OCI-LY3 (cell line): ENCODE data around the gene CEP112.
A peak's percentile ranks its signal among the peaks of the same experiment; 100 is the strongest.

Experiments used
- H2AFZ ChIP-seq: fragments of 200-600, 300-600 bp; shearing (Covaris generic); 2 replicates; pipeline ENCODE4 v1.6.0; 2014; ENCODE audit warnings: antibody characterized with exemption, low read depth, low read length
- H3K27ac ChIP-seq: fragments of 200-600, 300-600 bp; sonication (generic); 2 replicates; pipeline ENCODE4 v1.5.1; 2014; ENCODE audit warnings: mild to moderate bottlenecking, low read length, moderate library complexity, mixed read lengths
- H3K27me3 ChIP-seq: fragments of 200-600, 300-600 bp; sonication (generic); 2 replicates; pipeline ENCODE4 v1.6.1; 2014; ENCODE audit warnings: low read depth, low read length, mixed read lengths
- H3K36me3 ChIP-seq: fragments of 200-600, 300-600 bp; sonication (generic); replicated peaks from 2 replicates; pipeline ENCODE3; 2014; ENCODE audit warnings: low read depth, low read length, mixed read lengths
- H3K4me1 ChIP-seq: fragments of 300-600, 200-600 bp; sonication (generic); 2 replicates; pipeline ENCODE4 v1.6.1; 2014; ENCODE audit warnings: low read length, mixed read lengths
- H3K4me2 ChIP-seq: fragments of 200-600, 300-600 bp; sonication (generic); 2 replicates; pipeline ENCODE4 v1.6.1; 2014; ENCODE audit warnings: low read length, mixed read lengths
- H3K4me3 ChIP-seq: fragments of 300-600, 200-600 bp; sonication (generic); 2 replicates; pipeline ENCODE4 v1.5.1; 2014; ENCODE audit warnings: antibody characterized with exemption, mild to moderate bottlenecking, low read length, moderate library complexity
- H3K79me2 ChIP-seq: fragments of 300-600, 200-600 bp; shearing (Covaris generic); 2 replicates; pipeline ENCODE4 v1.6.1; 2014; ENCODE audit warnings: mild to moderate bottlenecking, low read length, mixed read lengths
- H3K9ac ChIP-seq: fragments of 300-600, 200-600 bp; shearing (Covaris generic); 2 replicates; pipeline ENCODE4 v1.6.0; 2014; ENCODE audit warnings: mild to moderate bottlenecking, low read length, moderate library complexity
- H3K9me3 ChIP-seq: fragments of 200-600, 300-600 bp; shearing (Covaris generic); 2 replicates; pipeline ENCODE4 v1.6.1; 2014; ENCODE audit warnings: low read length, mixed read lengths; ENCODE audit not compliant: insufficient read depth
- H4K20me1 ChIP-seq: fragments of 200-600, 300-600 bp; sonication (generic); 2 replicates; pipeline ENCODE4 v1.6.1; 2016; ENCODE audit warnings: low read length, mixed read lengths; ENCODE audit not compliant: insufficient read depth
- EZH2phosphoT487 ChIP-seq: fragments of 200-600 bp; shearing (Covaris generic); IDR thresholded peaks from 2 replicates; pipeline ENCODE4 v1.6.1; 2018; ENCODE audit warnings: antibody characterized with exemption, mixed run types, low read depth
- TF ChIP-seq, protein P1 (sequence below): fragments of 200-600, 300-600 bp; sonication (generic); IDR thresholded peaks from 2 replicates; pipeline ENCODE4 v1.5.1; 2014; ENCODE audit warnings: antibody characterized with exemption, low read length, low read depth

The CEP112 gene

DNA sequence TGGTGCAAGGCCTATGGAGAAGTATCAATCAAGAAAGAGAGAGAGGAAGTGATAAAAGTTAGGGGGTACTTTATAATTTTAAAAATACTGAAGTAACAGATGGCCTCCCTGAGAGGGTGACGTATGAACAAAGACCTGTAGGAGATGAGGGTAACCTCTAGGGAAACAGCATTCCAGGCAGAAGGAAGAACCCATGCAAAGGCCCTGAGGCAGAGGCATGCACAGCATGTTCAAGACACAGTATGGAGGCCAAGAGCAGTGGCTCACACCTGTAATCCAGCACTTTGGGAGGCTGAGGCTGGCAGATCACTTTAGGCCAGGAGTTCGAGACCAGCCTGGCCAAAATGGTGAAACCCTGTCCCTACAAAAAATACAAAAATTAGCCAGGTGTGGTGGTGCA is 437.9 kb downstream of the CEP112 start:
- H3K4me1 ChIP-seq, result peaks cover 13% of the 10 kb centered on the region
- no peaks in the 10 kb centered on the region for H3K36me3 ChIP-seq
- H2AFZ ChIP-seq, result no peak overlapping the region
- no peak overlapping the region for H3K4me2 ChIP-seq
- no peaks in the 10 kb centered on the region for H3K27me3 ChIP-seq
- no peak overlapping the region for H3K27ac ChIP-seq
- H3K9me3 ChIP-seq, result no peaks in the 10 kb centered on the region
- no peak overlapping the region for H3K4me3 ChIP-seq
- no peaks in the 10 kb centered on the region for H4K20me1 ChIP-seq
- no peaks in the 10 kb centered on the region for H3K79me2 ChIP-seq
- H3K9ac ChIP-seq, result no peak overlapping the region
- TF ChIP-seq, protein P1, sequence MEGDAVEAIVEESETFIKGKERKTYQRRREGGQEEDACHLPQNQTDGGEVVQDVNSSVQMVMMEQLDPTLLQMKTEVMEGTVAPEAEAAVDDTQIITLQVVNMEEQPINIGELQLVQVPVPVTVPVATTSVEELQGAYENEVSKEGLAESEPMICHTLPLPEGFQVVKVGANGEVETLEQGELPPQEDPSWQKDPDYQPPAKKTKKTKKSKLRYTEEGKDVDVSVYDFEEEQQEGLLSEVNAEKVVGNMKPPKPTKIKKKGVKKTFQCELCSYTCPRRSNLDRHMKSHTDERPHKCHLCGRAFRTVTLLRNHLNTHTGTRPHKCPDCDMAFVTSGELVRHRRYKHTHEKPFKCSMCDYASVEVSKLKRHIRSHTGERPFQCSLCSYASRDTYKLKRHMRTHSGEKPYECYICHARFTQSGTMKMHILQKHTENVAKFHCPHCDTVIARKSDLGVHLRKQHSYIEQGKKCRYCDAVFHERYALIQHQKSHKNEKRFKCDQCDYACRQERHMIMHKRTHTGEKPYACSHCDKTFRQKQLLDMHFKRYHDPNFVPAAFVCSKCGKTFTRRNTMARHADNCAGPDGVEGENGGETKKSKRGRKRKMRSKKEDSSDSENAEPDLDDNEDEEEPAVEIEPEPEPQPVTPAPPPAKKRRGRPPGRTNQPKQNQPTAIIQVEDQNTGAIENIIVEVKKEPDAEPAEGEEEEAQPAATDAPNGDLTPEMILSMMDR, result no peak
- TF ChIP-seq EZH2phosphoT487, result no peak

DNA sequence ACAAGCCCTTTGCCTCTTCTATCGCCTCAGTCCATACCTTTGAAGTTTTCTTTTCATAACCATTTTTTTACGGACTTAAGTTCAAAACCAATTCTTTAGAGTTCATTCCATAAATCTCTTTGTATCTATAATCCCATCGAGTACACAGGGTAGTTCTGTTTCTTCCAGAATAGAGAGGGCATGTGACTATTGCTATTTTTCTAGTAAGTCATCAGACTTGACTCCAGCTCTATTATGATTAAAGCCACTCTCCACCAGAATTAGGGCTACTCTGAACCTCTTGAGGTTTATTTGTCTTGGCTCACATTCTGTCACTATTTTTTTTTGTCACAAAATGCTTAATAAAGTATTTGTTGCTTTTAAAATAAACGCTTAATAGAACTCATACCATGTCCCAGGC is 438.6 kb downstream of the CEP112 start:
- no peaks in the 10 kb centered on the region for H3K9me3 ChIP-seq
- H3K79me2 ChIP-seq, result no peaks in the 10 kb centered on the region
- no peak overlapping the region for H3K27ac ChIP-seq
- no peaks in the 10 kb centered on the region for H3K36me3 ChIP-seq
- H3K4me2 ChIP-seq, result no peak overlapping the region
- no peaks in the 10 kb centered on the region for H3K27me3 ChIP-seq
- no peak overlapping the region for H3K9ac ChIP-seq
- H4K20me1 ChIP-seq, result no peaks in the 10 kb centered on the region
- H3K4me1 ChIP-seq, result peaks cover 13% of the 10 kb centered on the region
- TF ChIP-seq, protein P1, result no peak
- no peak for TF ChIP-seq EZH2phosphoT487
- no peak overlapping the region for H2AFZ ChIP-seq
- no peak overlapping the region for H3K4me3 ChIP-seq

DNA sequence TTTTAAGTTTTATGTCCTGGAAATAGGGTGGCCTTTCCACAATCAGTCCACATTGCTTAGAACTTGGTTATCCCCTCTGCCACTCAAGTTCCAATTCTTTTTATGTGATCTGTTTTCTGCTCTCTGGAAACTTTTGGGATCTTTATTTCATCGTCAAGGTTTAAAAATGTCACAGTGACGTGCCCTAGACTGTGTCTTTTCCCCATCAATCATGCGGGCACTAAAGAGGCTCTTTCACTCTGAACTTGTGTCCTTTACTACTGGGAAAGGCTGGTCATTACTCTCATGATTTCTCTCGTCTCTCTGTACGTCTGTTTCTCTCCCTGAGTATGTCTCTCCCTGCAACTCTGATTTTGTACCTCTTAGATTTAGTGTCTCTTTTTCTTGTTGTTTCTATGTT is 440.7 kb downstream of the CEP112 start:
- Histone ChIP-seq H3K27me3 (no peaks in the 10 kb centered on the region), H3K4me1 (peaks cover 13% of the 10 kb centered on the region), H2AFZ (no peak overlapping the region; the same call in 1 of the 2 replicates), H3K79me2 (no peaks in the 10 kb centered on the region), H3K9me3 (no peaks in the 10 kb centered on the region), H3K4me2 (no peak overlapping the region; the same call in 1 of the 2 replicates), H3K27ac (no peak overlapping the region), H3K9ac (no peak overlapping the region), H3K4me3 (no peak overlapping the region), H4K20me1 (no peaks in the 10 kb centered on the region), H3K36me3 (no peaks in the 10 kb centered on the region)
- TF ChIP-seq, protein P1, result no peak
- TF ChIP-seq EZH2phosphoT487, result no peak

DNA sequence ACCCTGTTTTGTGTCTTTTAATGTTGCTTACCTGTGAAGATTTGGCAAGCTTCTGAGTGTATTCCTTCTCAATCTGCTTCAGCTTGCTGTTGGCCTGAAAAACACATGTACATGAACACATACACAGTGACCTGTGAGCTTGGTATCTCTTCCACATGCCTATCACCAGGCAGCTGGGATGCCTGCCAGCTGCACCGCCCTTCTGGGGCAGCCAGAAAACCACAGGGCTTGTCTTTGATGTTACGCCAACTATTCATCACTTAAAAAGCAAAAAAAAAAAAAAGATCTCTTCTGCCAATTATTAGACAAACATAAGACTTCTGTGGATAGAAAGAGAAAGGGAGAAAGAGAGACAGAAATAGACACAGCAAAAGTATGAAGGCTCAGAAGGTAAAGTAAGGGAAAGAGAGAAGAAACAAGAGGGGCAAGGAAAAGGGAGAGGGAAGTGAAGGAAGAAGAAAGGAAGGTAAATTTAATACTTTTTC is 441.3 kb downstream of the CEP112 start:
- H3K4me2 ChIP-seq, result peak overlapping the region; percentile 49
- H3K4me1 ChIP-seq, result peaks cover 13% of the 10 kb centered on the region
- H3K9ac ChIP-seq, result no peak overlapping the region
- H3K79me2 ChIP-seq, result no peaks in the 10 kb centered on the region
- H3K27ac ChIP-seq, result no peak overlapping the region
- H3K9me3 ChIP-seq, result no peaks in the 10 kb centered on the region
- no peaks in the 10 kb centered on the region for H3K27me3 ChIP-seq
- H3K36me3 ChIP-seq, result no peaks in the 10 kb centered on the region
- no peaks in the 10 kb centered on the region for H4K20me1 ChIP-seq
- H3K4me3 ChIP-seq, result peak overlapping the region; percentile 1
- TF ChIP-seq, protein P1, result no peak
- TF ChIP-seq EZH2phosphoT487, result no peak
- H2AFZ ChIP-seq, result peak overlapping the region; percentile 75
